Retinal pigment epithelial cell (primary cell): Measurements from ENCODE around the gene OSBPL5.

Experiments
- DNase-seq: peaks from one replicate; pipeline ENCODE4 v3.0.0-alpha.2; 2010; ENCODE audit warnings: low read depth
- H3K4me3 ChIP-seq: 2 replicates; pipeline ENCODE4 v1.5.1; 2011; ENCODE audit warnings: mild to moderate bottlenecking, low read length, control low read depth, moderate library complexity
- TF ChIP-seq, protein P1 (sequence below): conservative IDR thresholded peaks from 2 replicates; pipeline ENCODE4 v1.5.1; 2011; ENCODE audit warnings: low read depth, low read length, control low read depth, inconsistent platforms

The OSBPL5 gene

DNA sequence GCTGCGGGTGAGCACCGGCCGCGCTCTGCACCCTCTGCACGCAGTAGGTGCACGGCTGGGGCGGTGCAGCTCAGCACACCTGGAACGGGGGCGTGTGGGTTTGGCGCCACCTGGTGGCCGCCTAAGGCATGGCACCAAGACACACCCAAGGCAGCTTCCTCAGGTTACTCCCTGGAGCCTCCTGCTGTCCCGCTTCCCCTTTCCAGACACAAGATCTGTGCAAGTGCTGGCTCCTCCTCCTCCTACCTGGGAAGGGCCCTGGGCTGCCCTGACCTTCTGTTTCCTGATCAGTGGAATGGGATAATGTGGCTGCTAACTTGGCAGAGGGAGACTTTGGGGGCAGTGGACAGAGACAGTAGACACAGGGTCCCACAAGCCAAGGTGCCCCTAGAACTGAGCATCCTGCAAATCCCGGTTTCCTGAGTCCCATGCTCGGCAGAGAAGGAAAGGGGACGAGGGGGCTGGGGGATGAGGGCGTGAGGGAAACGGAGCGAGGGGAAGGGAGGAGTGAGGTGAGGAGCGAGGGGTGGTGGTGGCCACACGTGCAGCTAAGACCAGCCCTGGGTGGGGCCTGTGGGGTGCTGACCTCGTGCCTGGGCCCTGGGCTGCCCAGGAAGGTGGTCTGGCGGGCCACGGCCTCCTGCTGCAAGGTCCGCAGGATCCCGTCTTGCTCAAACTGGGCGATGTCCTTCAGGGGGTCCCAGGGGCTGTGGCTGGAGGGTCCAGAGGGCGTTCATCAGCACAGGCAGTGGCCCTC, 73.1 kb downstream of the OSBPL5 start:
- no peak overlapping the region for H3K4me3 ChIP-seq
- TF ChIP-seq, protein P1, sequence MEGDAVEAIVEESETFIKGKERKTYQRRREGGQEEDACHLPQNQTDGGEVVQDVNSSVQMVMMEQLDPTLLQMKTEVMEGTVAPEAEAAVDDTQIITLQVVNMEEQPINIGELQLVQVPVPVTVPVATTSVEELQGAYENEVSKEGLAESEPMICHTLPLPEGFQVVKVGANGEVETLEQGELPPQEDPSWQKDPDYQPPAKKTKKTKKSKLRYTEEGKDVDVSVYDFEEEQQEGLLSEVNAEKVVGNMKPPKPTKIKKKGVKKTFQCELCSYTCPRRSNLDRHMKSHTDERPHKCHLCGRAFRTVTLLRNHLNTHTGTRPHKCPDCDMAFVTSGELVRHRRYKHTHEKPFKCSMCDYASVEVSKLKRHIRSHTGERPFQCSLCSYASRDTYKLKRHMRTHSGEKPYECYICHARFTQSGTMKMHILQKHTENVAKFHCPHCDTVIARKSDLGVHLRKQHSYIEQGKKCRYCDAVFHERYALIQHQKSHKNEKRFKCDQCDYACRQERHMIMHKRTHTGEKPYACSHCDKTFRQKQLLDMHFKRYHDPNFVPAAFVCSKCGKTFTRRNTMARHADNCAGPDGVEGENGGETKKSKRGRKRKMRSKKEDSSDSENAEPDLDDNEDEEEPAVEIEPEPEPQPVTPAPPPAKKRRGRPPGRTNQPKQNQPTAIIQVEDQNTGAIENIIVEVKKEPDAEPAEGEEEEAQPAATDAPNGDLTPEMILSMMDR, result peak; percentile 98
- DNase-seq, result peak; percentile 25

DNA sequence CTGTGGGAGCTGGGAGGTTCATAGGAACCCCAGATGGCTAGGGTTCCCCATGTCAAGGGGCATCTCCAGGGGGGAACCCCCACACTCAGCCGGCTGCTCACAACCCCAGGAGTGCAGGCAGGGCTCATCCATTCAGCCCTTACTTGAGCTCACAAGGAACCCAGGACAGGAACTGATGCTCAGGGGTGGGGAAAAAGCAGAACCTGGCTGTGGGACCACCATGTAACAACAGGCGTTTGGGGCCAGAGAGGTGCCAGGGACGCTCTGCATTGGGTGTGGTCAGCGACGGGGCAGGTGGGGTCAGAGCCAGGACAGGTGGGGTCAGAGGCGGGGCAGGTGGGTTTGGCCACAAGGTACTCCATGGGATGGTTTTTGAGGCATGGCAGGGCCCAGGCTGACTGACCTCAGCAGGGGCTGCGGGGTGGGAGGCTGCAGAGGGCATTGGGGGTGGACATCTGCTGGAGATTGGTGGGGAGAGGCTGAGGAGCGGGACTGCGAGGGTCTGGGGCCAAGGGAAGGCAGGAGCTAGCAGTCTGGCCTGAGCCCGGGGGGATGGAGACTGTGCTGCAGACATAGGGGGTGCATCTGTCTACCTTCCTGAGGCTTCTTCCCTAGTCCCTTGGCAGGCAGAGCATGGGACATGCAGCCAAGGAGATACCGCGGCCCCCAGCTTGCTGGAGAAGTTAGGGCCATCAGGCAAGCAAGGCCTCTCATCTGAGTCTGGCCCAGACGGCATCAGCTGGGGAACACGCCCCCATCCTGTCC, 73.8 kb downstream of the OSBPL5 start:
- no peak overlapping the region for H3K4me3 ChIP-seq
- no peak for DNase-seq
- TF ChIP-seq, protein P1, result no peak

DNA sequence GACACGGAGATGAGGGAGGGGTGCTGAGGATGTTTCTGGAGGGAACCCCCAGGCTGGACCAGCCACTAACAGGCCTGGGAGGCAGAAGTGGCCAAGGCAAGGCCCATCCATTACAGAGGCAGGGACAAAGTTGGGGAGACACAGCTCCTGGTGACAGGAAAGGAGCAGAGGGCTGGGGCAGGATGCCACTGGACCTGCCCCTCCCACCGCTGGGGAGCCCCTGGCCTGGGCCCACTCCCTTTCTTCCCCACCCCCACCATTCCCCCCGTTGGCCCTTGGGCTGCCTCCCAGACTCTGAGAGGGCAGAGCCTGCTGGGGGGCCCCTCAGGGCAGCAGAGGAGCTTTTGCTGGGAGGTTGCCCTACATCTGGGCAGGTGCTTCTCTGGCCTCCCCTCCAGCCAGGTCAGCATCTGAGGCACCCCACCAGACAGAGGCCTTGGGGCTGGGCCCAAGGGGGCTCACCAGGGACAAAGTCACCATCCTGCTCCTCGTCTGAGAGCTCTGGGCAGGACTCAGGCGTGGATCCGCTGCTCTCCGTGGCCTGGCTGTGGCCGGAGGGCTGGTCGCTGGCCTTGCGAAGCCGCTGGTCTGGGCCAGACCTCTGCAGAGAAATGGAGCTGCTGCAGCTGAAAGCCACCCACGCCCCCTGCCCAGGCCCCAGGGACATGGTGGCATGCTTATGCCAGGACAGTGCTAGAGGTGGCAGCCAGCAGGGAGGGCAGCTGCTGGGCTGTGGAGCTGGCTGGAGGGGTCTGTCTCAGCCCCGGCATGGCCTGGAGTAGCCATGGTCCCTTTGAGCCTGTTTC, 74.8 kb downstream of the OSBPL5 start:
- DNase-seq, result no peak
- no peak overlapping the region for H3K4me3 ChIP-seq
- TF ChIP-seq, protein P1, result no peak

DNA sequence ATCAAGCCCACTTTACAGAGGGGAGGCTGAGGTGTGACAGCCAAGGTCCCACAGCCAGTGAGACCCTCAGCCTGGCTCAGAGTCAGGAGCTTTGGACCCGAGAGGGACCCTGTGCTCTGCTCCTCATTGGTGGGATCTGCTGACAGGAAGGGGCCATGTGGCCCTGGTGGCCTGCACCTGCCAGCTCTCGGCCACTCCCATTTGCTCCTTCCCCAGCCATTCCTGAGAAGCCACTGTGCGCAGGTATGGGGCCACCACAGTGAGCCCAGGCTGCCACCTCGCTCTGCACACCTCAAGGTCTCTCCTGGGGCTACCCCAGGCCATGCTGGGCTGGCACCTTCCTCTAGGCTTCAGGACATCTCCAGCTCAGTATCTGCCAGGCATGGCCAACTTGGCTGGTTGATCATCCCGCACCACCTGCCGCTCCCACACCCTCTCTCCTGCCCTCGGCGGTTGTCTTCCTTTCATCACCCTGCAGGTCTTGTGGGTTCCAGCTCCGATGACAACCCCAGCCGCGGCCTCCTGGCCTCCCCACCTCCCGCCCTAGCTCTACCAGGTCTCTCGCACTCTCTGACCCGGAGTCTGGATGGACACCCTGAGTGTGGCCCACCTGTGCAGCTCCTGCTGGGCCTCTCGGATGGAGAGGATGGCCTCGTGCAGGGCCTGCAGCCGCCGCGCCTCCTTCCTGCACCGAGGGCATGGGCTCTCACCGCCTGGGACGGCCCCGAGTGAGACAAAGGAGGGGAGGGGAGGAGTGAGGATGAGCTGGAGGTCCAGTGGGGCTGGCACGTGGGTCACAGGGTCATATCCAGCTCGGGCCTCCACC, 75.7 kb downstream of the OSBPL5 start:
- no peak overlapping the region for H3K4me3 ChIP-seq

DNA sequence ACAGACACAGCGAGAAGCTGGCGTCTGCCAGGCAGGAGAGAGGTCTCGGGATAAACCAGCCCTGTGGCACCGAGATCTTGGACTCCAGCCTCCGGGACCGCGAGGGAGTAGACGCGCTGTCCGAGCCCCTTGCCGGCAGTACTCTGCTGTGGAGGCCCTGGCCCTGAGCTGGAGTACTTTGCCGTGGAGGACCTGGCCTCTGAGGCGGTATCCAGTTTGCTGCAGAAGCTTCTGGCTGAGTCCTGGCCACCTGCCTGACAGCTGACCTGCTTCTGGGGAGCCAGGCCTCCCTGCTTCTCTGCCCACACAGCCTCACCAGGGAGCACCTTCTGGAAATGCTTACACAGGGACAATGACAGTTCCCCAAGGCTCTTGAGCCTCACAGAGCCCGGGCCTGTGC, 76.3 kb downstream of the OSBPL5 start:
- no peak overlapping the region for H3K4me3 ChIP-seq
- no peak for DNase-seq
- TF ChIP-seq, protein P1, result no peak

More for the DNA sequence above, 75.7 kb downstream of the OSBPL5 start:
- TF ChIP-seq, protein P1, result no peak
- DNase-seq, result no peak
